ENCODE measurements around the gene SPATA22.
"Not testable (repeated sequence)": the region's sequence is repeated elsewhere in the genome, so short reads cannot be mapped to it uniquely, and the experiment has no call there.

SPATA22 gene

GRCh38 chr17:3472137-3472536, 518 bp upstream of the SPATA22 start:
- DNase-seq (ENCODE audit: low spot score), result no peak

GRCh38 chr17:3469529-3469928, 2.1 kb downstream of the SPATA22 start:
- DNase-seq (ENCODE audit: low spot score), result no peak

GRCh38 chr17:3466355-3466754, 5.3 kb downstream of the SPATA22 start:
- not testable (repeated sequence) for DNase-seq (ENCODE audit: low spot score)

- DNase-seq (ENCODE audit: low spot score), result no peak
Observed at GRCh38 chr17:3448059-3448665, 23.5 kb downstream of the SPATA22 start.

GRCh38 chr17:3447625-3448024, 24.0 kb downstream of the SPATA22 start:
- DNase-seq (ENCODE audit: low spot score), result peak; percentile 21

- no peak for DNase-seq (ENCODE audit: low spot score)
Observed at GRCh38 chr17:3440451-3440850, 31.2 kb downstream of the SPATA22 start.

GRCh38 chr17:3438368-3438767, 33.3 kb downstream of the SPATA22 start:
- no peak for DNase-seq (ENCODE audit: low spot score)

- DNase-seq (ENCODE audit: low spot score), result no peak
Observed at GRCh38 chr17:3433741-3434140, 37.9 kb downstream of the SPATA22 start, which contains the start of gene OR1E2. Gene OR1E2 (minus strand): TSS chr17:3433841. CDS start chr17:3433841, 0 bp downstream.

GRCh38 chr17:3433215-3433614, 38.4 kb downstream of the SPATA22 start:
- DNase-seq (ENCODE audit: low spot score), result peak; percentile 50

GRCh38 chr17:3418222-3418621, 53.4 kb downstream of the SPATA22 start:
- DNase-seq (ENCODE audit: low spot score), result no peak

- no peak for DNase-seq (ENCODE audit: low spot score)
Observed at GRCh38 chr17:3415610-3416009, 56.0 kb downstream of the SPATA22 start.

- not testable (repeated sequence) for DNase-seq (ENCODE audit: low spot score)
Observed at GRCh38 chr17:3412216-3412615, 59.4 kb downstream of the SPATA22 start.

GRCh38 chr17:3411070-3411469, 60.5 kb downstream of the SPATA22 start, which contains the start of gene OR3A3:
Gene OR3A3 (plus strand): TSS chr17:3411370.
- DNase-seq (ENCODE audit: low spot score), result no peak

- not testable (repeated sequence) for DNase-seq (ENCODE audit: low spot score)
Observed at GRCh38 chr17:3403856-3404255, 67.8 kb downstream of the SPATA22 start.

- no peak for DNase-seq (ENCODE audit: low spot score)
Observed at GRCh38 chr17:3401786-3402185, 69.8 kb downstream of the SPATA22 start.

GRCh38 chr17:3400055-3400454, 71.6 kb downstream of the SPATA22 start:
- no peak for DNase-seq (ENCODE audit: low spot score)

GRCh38 chr17:3398310-3398709, 73.3 kb downstream of the SPATA22 start, which contains the start of gene OR1E1:
Gene OR1E1 (minus strand): TSS chr17:3398410. CDS start chr17:3398410, 0 bp downstream.
- DNase-seq (ENCODE audit: low spot score), result no peak

GRCh38 chr17:3397801-3398200, 73.8 kb downstream of the SPATA22 start:
- not testable (repeated sequence) for DNase-seq (ENCODE audit: low spot score)

Data from Ammon's horn (tissue), 1 donor.